ENCODE measurements around the gene UBXN11.

- TF ChIP-seq CTCF (conservative IDR thresholded peaks at IDR 0.05; ENCODE audit: low read length) = no peak
- no peak for TF ChIP-seq EZH2phosphoT487 (IDR thresholded peaks at IDR 0.05; ENCODE audit: borderline replicate concordance)
These were observed 8.1 kb upstream of the UBXN11 start for GRCh38 chr1:26314501-26314900.

All from Loucy (cell line).